Subcutaneous adipose tissue (tissue), 4 donors: ENCODE data around the gene EIF4E2. TPM values are rescaled to one million over a fixed set of nuclear protein-coding genes. Genes with fewer than 3 reads are reported as not detected.

ENCODE experiments used
- CTCF ChIP-seq: fragments of 450-650 bp; IDR thresholded peaks from one replicate; pipeline ENCODE4 v1.5.1; 2016; ENCODE audit warnings: low read depth, mild to moderate bottlenecking, control low read depth, antibody characterized with exemption, moderate library complexity
- total RNA-seq, 4 donors: library from RNA; depleted of rRNA; stranded (reverse); fragments of >200 nt; gene quantifications; one replicate each; pipeline ENCODE4 v1.1.0, GENCODE V29; 2016

The EIF4E2 gene
- total RNA-seq, 4 donors from 2014 or later: 27.5 to 63.8 (median 35.0) TPM

DNA sequence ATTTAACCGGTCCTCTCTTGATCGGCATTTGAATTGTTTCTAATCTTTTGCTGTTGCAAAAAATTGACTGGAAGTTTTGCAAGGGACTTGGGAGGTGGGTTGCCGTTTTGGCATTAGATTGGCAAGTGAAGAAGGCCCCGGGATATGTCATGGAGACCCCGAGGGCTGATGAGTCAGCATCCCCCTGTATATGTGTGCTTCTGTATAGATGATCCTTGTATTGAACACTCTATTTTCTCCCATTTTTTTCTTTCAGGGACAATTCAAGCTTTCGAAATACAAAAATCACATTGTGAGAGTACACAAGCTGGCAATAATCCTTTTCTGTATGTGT, 30.1 kb downstream of the EIF4E2 start:
- no peak for TF ChIP-seq CTCF

DNA sequence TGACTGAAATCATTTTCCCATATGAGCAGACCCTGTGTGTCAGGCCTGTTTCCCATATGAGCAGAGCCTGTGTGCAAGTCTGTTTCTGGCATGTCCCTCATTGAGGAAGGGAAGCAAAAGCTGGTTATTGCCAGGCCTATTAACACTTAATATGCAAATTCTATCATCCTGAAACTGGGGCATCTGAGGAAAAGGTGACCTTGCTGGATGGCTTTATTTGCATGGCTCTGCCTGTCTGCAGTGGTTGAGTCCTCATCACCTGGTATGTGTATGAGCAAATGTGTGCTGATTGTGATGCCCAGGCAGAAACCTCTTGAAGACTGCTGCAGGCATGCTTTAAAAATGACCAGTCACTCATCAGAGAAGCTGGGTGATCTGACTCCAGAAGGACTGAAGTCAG, 31.2 kb downstream of the EIF4E2 start:
- no peak for TF ChIP-seq CTCF

GRCh38 chr2:232584238-232584637, 33.7 kb downstream of the EIF4E2 start:
- TF ChIP-seq CTCF: no peak

DNA sequence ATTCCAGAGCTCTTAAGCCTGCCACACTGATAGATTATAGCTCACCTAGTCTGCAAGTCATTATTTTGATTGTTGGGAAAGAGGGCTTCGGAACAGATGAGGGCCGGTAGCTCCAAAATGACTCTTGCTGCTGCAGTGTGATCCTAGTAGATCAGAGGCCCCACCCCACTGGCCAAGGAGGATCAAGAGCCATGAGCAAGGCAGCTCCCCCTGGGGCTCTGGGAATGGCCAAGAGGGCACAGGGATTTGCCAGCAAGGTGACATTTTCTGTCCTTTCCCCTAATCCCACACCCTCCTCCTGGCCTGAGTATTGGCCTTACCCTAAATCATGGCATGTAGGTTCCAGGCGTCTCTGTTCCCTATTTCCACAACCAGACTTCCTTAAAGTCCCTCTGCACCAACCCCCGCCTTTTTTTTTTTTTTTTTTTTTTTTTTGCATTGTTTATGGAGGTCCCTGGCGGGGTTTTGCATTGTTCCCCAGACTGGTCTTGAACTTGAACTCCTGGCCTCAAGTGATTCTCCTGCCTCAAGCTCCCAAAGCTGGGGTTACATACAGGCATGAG, 36.5 kb downstream of the EIF4E2 start:
- TF ChIP-seq CTCF: no peak

DNA sequence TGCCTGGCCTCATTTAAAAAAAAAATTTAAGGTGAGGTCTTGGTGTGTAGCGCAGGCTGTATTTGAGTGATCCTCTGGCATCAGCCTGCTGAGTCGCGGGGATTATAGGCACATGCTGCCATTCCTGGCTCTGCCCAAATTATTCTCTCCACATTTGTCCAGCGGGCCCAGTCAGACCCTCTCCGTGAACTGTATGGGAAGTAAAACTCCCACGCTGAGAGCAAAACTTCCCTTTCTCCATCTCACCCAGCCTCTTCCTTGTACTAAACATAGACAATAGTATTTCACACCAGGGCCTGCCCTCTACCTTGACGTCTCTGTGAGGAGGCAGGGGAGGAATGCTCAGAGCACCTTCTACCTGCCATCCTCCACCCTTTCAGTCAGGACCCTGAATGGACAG, 37.0 kb downstream of the EIF4E2 start:
- no peak for TF ChIP-seq CTCF

DNA sequence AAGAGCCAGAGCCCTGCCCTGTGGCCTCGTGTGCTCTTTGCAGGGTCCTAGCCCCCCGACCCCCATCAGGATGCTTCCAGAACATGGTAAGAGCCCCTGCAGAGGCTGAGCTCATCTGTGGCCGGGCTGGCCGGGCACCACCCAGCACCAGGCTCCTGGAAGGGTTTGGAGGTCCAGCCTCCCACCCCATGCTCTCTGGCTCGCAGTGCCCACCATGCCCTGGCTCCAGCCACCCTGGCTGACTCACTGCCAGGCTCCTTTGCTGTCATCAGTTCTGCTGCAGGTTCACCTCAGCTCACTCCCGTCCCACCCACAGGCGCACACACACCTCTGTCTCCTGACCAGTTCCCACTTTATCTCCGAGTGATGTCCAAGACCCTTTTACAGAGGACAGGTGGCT, 37.5 kb downstream of the EIF4E2 start:
- no peak for TF ChIP-seq CTCF

DNA sequence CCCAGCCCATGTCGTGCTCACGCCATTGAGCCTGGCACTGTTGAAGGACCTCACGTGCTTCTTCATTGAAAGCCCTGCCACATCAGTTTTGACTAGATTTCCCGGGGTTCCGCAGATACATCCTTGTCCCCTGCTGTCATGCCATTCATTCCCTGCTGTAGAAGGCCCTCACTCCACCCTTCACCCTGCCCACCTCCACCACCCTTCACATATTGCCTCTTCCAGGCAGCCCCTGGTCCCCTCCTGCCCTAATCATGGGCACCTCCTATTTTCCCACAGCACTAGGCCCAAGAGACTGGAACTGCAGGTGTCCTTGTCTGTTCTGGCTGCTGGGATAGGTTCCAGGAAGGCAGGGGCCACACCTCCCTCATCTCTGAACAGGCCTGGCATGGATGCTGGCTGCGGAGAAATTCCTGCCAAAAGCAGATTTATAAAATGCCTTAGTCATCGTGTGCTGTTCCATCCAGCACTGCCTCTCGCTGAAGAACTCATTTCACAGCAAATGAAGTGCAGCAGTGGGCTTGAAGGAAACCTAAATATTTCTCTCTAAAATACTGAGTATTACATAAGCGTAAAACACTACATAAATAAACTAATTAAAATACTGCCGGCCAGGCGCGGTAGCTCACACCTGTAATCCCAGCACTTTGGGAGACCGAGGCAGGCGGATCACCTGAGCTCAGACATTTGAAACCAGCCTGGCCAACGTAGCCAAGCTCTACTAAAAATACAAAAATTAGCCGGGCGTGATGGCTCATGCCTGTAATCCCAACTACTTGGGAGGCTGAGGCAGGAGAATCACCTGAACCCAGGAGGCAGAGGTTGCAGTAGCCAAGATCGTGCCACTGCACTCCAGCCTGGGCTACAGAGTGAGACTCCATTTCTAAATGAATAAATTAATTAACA, 38.4 kb downstream of the EIF4E2 start:
- no peak for TF ChIP-seq CTCF
